GDM1 (cell line): ENCODE data around the gene SDK2.

ENCODE experiments used
- DNase-seq: peaks from one replicate; lab custom pipeline; 2025; lab: John Stamatoyannopoulos, UW

The SDK2 gene

GRCh38 chr17:73644145-73645049, at the start of gene SDK2:
Gene SDK2, minus strand, starts transcription at chr17:73644445. Its CDS starts 357 bp downstream, at chr17:73644088.
- DNase-seq, result no peak

GRCh38 chr17:73693071-73693470, 48.8 kb upstream of the SDK2 start:
- no peak for DNase-seq

GRCh38 chr17:73691321-73691766, 47.1 kb upstream of the SDK2 start:
- DNase-seq, result no peak

GRCh38 chr17:73690676-73691075, 46.4 kb upstream of the SDK2 start:
- no peak for DNase-seq

- DNase-seq, result no peak
Measured at GRCh38 chr17:73689596-73690275, 45.5 kb upstream of the SDK2 start.

GRCh38 chr17:73686961-73687360, 42.7 kb upstream of the SDK2 start:
- DNase-seq, result no peak

- no peak for DNase-seq
Measured at GRCh38 chr17:73686126-73686525, 41.9 kb upstream of the SDK2 start.

- no peak for DNase-seq
Measured at GRCh38 chr17:73684183-73684582, 39.9 kb upstream of the SDK2 start.

GRCh38 chr17:73683771-73684170, 39.5 kb upstream of the SDK2 start:
- no peak for DNase-seq

GRCh38 chr17:73681946-73682345, 37.7 kb upstream of the SDK2 start:
- no peak for DNase-seq

GRCh38 chr17:73679476-73679875, 35.2 kb upstream of the SDK2 start:
- no peak for DNase-seq

- DNase-seq, result no peak
Measured at GRCh38 chr17:73678999-73679398, 34.8 kb upstream of the SDK2 start.

- no peak for DNase-seq
Measured at GRCh38 chr17:73669771-73670170, 25.5 kb upstream of the SDK2 start.

- no peak for DNase-seq
Measured at GRCh38 chr17:73667181-73667959, 23.1 kb upstream of the SDK2 start.

GRCh38 chr17:73663614-73664013, 19.4 kb upstream of the SDK2 start:
- no peak for DNase-seq

- no peak for DNase-seq
Measured at GRCh38 chr17:73660366-73660765, 16.1 kb upstream of the SDK2 start.

GRCh38 chr17:73658821-73659515, 14.7 kb upstream of the SDK2 start:
- DNase-seq, result no peak

GRCh38 chr17:73657473-73658116, 13.3 kb upstream of the SDK2 start:
- no peak for DNase-seq

GRCh38 chr17:73654241-73654640, 10.0 kb upstream of the SDK2 start:
- no peak for DNase-seq

GRCh38 chr17:73653810-73654209, 9.6 kb upstream of the SDK2 start:
- no peak for DNase-seq

GRCh38 chr17:73652886-73653480, 8.7 kb upstream of the SDK2 start:
- DNase-seq, result no peak
